Measurements from ENCODE around the gene CDCA4. TPM values are rescaled to one million over a fixed set of nuclear protein-coding genes. Genes with fewer than 3 reads are reported as not detected.

The CDCA4 gene
- 69.1 TPM for polyA plus RNA-seq (2013, experiment 1 of 4)
- 64.5 TPM for polyA plus RNA-seq (2013, experiment 2 of 4)
- polyA plus RNA-seq (2013, experiment 3 of 4), result 52.9 TPM
- polyA plus RNA-seq (2013, experiment 4 of 4), result 53.9 TPM

- Histone ChIP-seq H3K4me3 (ENCODE audit: insufficient read depth, low read depth, low read length) (peak within 1 kb of the TSS; percentile 92), H3K9me3 (ENCODE audit: control insufficient read depth, low read length) (no peaks in the 10 kb centered on the region), H3K4me1 (ENCODE audit: control insufficient read depth, insufficient read depth, low read length) (peaks cover 16% of the 10 kb centered on the region), H3K36me3 (ENCODE audit: control insufficient read depth, insufficient read depth, low read length) (peaks cover 6% of the 10 kb centered on the region), H3K27ac (ENCODE audit: insufficient read depth, low read depth, low read length, poor library complexity, severe bottlenecking) (peak within 1 kb of the TSS; percentile 87), H3K27me3 (ENCODE audit: control insufficient read depth, insufficient read depth, low read length, poor library complexity, severe bottlenecking) (no peaks in the 10 kb centered on the region)
- 0% methylated on average over 115 of the region's 115 CpGs for WGBS, 2 experiments
Observed at GRCh38 chr14:105020815-105021655, at the start of gene CDCA4. CDCA4 (minus strand) TSS chr14:105021083; CDS start chr14:105011929, 9,154 bp downstream.

GRCh38 chr14:105069871-105070759 is 49.2 kb upstream of the CDCA4 start:
- H3K27ac ChIP-seq (ENCODE audit: insufficient read depth, low read depth, low read length, poor library complexity, severe bottlenecking), result no peak overlapping the region
- no peaks in the 10 kb centered on the region for H3K36me3 ChIP-seq (ENCODE audit: control insufficient read depth, insufficient read depth, low read length)

GRCh38 chr14:105069522-105069870 is 48.6 kb upstream of the CDCA4 start:
- no peaks in the 10 kb centered on the region for H3K36me3 ChIP-seq (ENCODE audit: control insufficient read depth, insufficient read depth, low read length)
- no peak overlapping the region for H3K27ac ChIP-seq (ENCODE audit: insufficient read depth, low read depth, low read length, poor library complexity, severe bottlenecking)
- H3K9me3 ChIP-seq (ENCODE audit: control insufficient read depth, low read length), result no peaks in the 10 kb centered on the region
- no peak overlapping the region for H3K4me3 ChIP-seq (ENCODE audit: insufficient read depth, low read depth, low read length)
- no peaks in the 10 kb centered on the region for H3K27me3 ChIP-seq (ENCODE audit: control insufficient read depth, insufficient read depth, low read length, poor library complexity, severe bottlenecking)
- 90 to 91% methylated on average over 10 of the region's 10 CpGs for WGBS, 2 experiments
- H3K4me1 ChIP-seq (ENCODE audit: control insufficient read depth, insufficient read depth, low read length), result peaks cover 21% of the 10 kb centered on the region

More at GRCh38 chr14:105069871-105070759, 49.2 kb upstream of the CDCA4 start:
- 91% methylated on average over 20 of the region's 20 CpGs for WGBS, 2 experiments
- no peaks in the 10 kb centered on the region for H3K27me3 ChIP-seq (ENCODE audit: control insufficient read depth, insufficient read depth, low read length, poor library complexity, severe bottlenecking)
- peaks cover 19% of the 10 kb centered on the region for H3K4me1 ChIP-seq (ENCODE audit: control insufficient read depth, insufficient read depth, low read length)
- no peaks in the 10 kb centered on the region for H3K9me3 ChIP-seq (ENCODE audit: control insufficient read depth, low read length)
- no peak overlapping the region for H3K4me3 ChIP-seq (ENCODE audit: insufficient read depth, low read depth, low read length)

- H3K27ac ChIP-seq (ENCODE audit: insufficient read depth, low read depth, low read length, poor library complexity, severe bottlenecking), result no peak overlapping the region
- no peaks in the 10 kb centered on the region for H3K9me3 ChIP-seq (ENCODE audit: control insufficient read depth, low read length)
- no peak overlapping the region for H3K4me3 ChIP-seq (ENCODE audit: insufficient read depth, low read depth, low read length)
- H3K27me3 ChIP-seq (ENCODE audit: control insufficient read depth, insufficient read depth, low read length, poor library complexity, severe bottlenecking), result no peaks in the 10 kb centered on the region
- peaks cover 16% of the 10 kb centered on the region for H3K4me1 ChIP-seq (ENCODE audit: control insufficient read depth, insufficient read depth, low read length)
- H3K36me3 ChIP-seq (ENCODE audit: control insufficient read depth, insufficient read depth, low read length), result no peaks in the 10 kb centered on the region
- 92 to 95% methylated on average over 13 of the region's 13 CpGs for WGBS, 2 experiments
Observed at GRCh38 chr14:105068818-105069217, 47.9 kb upstream of the CDCA4 start.

GRCh38 chr14:105067969-105068301 is 47.1 kb upstream of the CDCA4 start:
- 91 to 97% methylated on average over 12 of the region's 12 CpGs for WGBS, 2 experiments

GRCh38 chr14:105067140-105067968 is 46.5 kb upstream of the CDCA4 start:
- WGBS, 2 experiments, result 90 to 92% methylated on average over 18 of the region's 18 CpGs
- H3K36me3 ChIP-seq (ENCODE audit: control insufficient read depth, insufficient read depth, low read length), result no peaks in the 10 kb centered on the region
- no peak overlapping the region for H3K27ac ChIP-seq (ENCODE audit: insufficient read depth, low read depth, low read length, poor library complexity, severe bottlenecking)
- H3K27me3 ChIP-seq (ENCODE audit: control insufficient read depth, insufficient read depth, low read length, poor library complexity, severe bottlenecking), result no peaks in the 10 kb centered on the region
- peaks cover 16% of the 10 kb centered on the region for H3K4me1 ChIP-seq (ENCODE audit: control insufficient read depth, insufficient read depth, low read length)
- H3K9me3 ChIP-seq (ENCODE audit: control insufficient read depth, low read length), result no peaks in the 10 kb centered on the region
- H3K4me3 ChIP-seq (ENCODE audit: insufficient read depth, low read depth, low read length), result no peak overlapping the region

More at GRCh38 chr14:105067969-105068301, 47.1 kb upstream of the CDCA4 start:
- Histone ChIP-seq H3K36me3 (ENCODE audit: control insufficient read depth, insufficient read depth, low read length) (no peaks in the 10 kb centered on the region), H3K4me3 (ENCODE audit: insufficient read depth, low read depth, low read length) (no peak overlapping the region), H3K9me3 (ENCODE audit: control insufficient read depth, low read length) (no peaks in the 10 kb centered on the region), H3K4me1 (ENCODE audit: control insufficient read depth, insufficient read depth, low read length) (peaks cover 16% of the 10 kb centered on the region), H3K27ac (ENCODE audit: insufficient read depth, low read depth, low read length, poor library complexity, severe bottlenecking) (no peak overlapping the region), H3K27me3 (ENCODE audit: control insufficient read depth, insufficient read depth, low read length, poor library complexity, severe bottlenecking) (no peaks in the 10 kb centered on the region)

- H3K4me1 ChIP-seq (ENCODE audit: control insufficient read depth, insufficient read depth, low read length), result peaks cover 16% of the 10 kb centered on the region
- no peaks in the 10 kb centered on the region for H3K27me3 ChIP-seq (ENCODE audit: control insufficient read depth, insufficient read depth, low read length, poor library complexity, severe bottlenecking)
- no peak overlapping the region for H3K4me3 ChIP-seq (ENCODE audit: insufficient read depth, low read depth, low read length)
- WGBS, 2 experiments, result 88 to 90% methylated on average over 28 of the region's 28 CpGs
- no peaks in the 10 kb centered on the region for H3K9me3 ChIP-seq (ENCODE audit: control insufficient read depth, low read length)
- no peak overlapping the region for H3K27ac ChIP-seq (ENCODE audit: insufficient read depth, low read depth, low read length, poor library complexity, severe bottlenecking)
- no peaks in the 10 kb centered on the region for H3K36me3 ChIP-seq (ENCODE audit: control insufficient read depth, insufficient read depth, low read length)
Observed at GRCh38 chr14:105066240-105067071, 45.6 kb upstream of the CDCA4 start.

- H3K36me3 ChIP-seq (ENCODE audit: control insufficient read depth, insufficient read depth, low read length), result no peaks in the 10 kb centered on the region
- no peak within 1 kb of the TSS for H3K4me3 ChIP-seq (ENCODE audit: insufficient read depth, low read depth, low read length)
- H3K4me1 ChIP-seq (ENCODE audit: control insufficient read depth, insufficient read depth, low read length), result peaks cover 16% of the 10 kb centered on the region
- no peak within 1 kb of the TSS for H3K27ac ChIP-seq (ENCODE audit: insufficient read depth, low read depth, low read length, poor library complexity, severe bottlenecking)
- no peaks in the 10 kb centered on the region for H3K9me3 ChIP-seq (ENCODE audit: control insufficient read depth, low read length)
- no peaks in the 10 kb centered on the region for H3K27me3 ChIP-seq (ENCODE audit: control insufficient read depth, insufficient read depth, low read length, poor library complexity, severe bottlenecking)
- WGBS, 2 experiments, result 88 to 89% methylated on average over 22 of the region's 22 CpGs
Observed at GRCh38 chr14:105065280-105066228, 44.7 kb upstream of the CDCA4 start, which contains the start of gene GPR132. GPR132 (minus strand) TSS chr14:105065430; CDS start chr14:105055420, 10,010 bp downstream.
